Astrocyte (in vitro differentiated cells and primary cell): Measurements from ENCODE around the gene RESF1. TPM values are rescaled to one million over a fixed set of nuclear protein-coding genes. Genes with fewer than 3 reads are reported as not detected.

Experiments used
- DNase-seq: peaks from one replicate; pipeline ENCODE4 v3.0.0-alpha.2; 2010; ENCODE audit warnings: low read depth
- FAIRE-seq: peaks from 2 replicates; lab custom pipeline; 2011; peaks lifted over from hg19 to GRCh38; lab: Jason Lieb, UNC
- H2AFZ ChIP-seq: 2 replicates; pipeline ENCODE4 v1.6.0; 2012; ENCODE audit warnings: low read depth, low read length, inconsistent platforms
- H3K27ac ChIP-seq: 2 replicates; pipeline ENCODE4 v1.5.1; 2011; ENCODE audit warnings: low read depth, low read length, inconsistent platforms
- H3K27me3 ChIP-seq: 2 replicates; pipeline ENCODE4 v1.6.0; 2011; ENCODE audit warnings: low read length, inconsistent platforms; ENCODE audit not compliant: insufficient read depth
- H3K36me3 ChIP-seq: 2 replicates; pipeline ENCODE4 v1.5.1; 2011; ENCODE audit warnings: low read length, inconsistent platforms; ENCODE audit not compliant: insufficient read depth
- H3K4me1 ChIP-seq: 2 replicates; pipeline ENCODE4 v1.5.1; 2011; ENCODE audit warnings: low read length, inconsistent platforms; ENCODE audit not compliant: insufficient read depth
- H3K4me2 ChIP-seq: 2 replicates; pipeline ENCODE4 v1.6.0; 2012; ENCODE audit warnings: low read length, inconsistent platforms
- H3K4me3 ChIP-seq: 2 replicates; pipeline ENCODE4 v1.5.1; 2011; ENCODE audit warnings: low read depth, mild to moderate bottlenecking, low read length, inconsistent platforms; ENCODE audit not compliant: insufficient read depth
- H3K79me2 ChIP-seq: 2 replicates; pipeline ENCODE4 v1.6.0; 2012; ENCODE audit warnings: mild to moderate bottlenecking, low read length, inconsistent platforms; ENCODE audit not compliant: insufficient read depth
- H3K9ac ChIP-seq: 2 replicates; pipeline ENCODE4 v1.6.0; 2012; ENCODE audit warnings: mild to moderate bottlenecking, low read length, inconsistent platforms
- H3K9me3 ChIP-seq: 2 replicates; pipeline ENCODE4 v1.5.1; 2012; ENCODE audit warnings: low read depth, mild to moderate bottlenecking, low read length, inconsistent platforms; ENCODE audit not compliant: insufficient read depth
- H4K20me1 ChIP-seq: 2 replicates; pipeline ENCODE4 v1.6.0; 2012; ENCODE audit warnings: low read length, inconsistent platforms; ENCODE audit not compliant: insufficient read depth
- H3K27ac Mint-ChIP-seq: one replicate; pipeline ENCODE4 v1.8.0; 2021; ENCODE audit warnings: mild to moderate bottlenecking, mixed read lengths; ENCODE audit not compliant: unreplicated experiment
- H3K27me3 Mint-ChIP-seq: one replicate; pipeline ENCODE4 v1.8.0; 2021; ENCODE audit warnings: low read depth, mixed read lengths; ENCODE audit not compliant: unreplicated experiment
- H3K36me3 Mint-ChIP-seq: one replicate; pipeline ENCODE4 v1.8.0; 2021; ENCODE audit warnings: low read depth, mixed read lengths; ENCODE audit not compliant: unreplicated experiment
- H3K4me1 Mint-ChIP-seq: one replicate; pipeline ENCODE4 v1.8.0; 2021; ENCODE audit warnings: low read depth, mixed read lengths; ENCODE audit not compliant: unreplicated experiment
- H3K4me3 Mint-ChIP-seq: one replicate; pipeline ENCODE4 v1.8.0; 2021; ENCODE audit warnings: mild to moderate bottlenecking, moderate library complexity, mixed read lengths; ENCODE audit not compliant: unreplicated experiment
- H3K9me3 Mint-ChIP-seq: one replicate; pipeline ENCODE4 v1.8.0; 2021; ENCODE audit warnings: mild to moderate bottlenecking, mixed read lengths; ENCODE audit not compliant: unreplicated experiment
- EZH2 ChIP-seq: IDR thresholded peaks from 2 replicates; pipeline ENCODE4 v1.6.1; 2012; ENCODE audit warnings: mild to moderate bottlenecking, low read length, inconsistent platforms; ENCODE audit not compliant: insufficient read depth
- total RNA-seq: library from RNA; stranded (reverse); gene quantifications from 2 replicates; pipeline ENCODE4 v1.2.1, GENCODE V29; 2021
- TF ChIP-seq, protein P1 (sequence below): IDR thresholded peaks from 2 replicates; pipeline ENCODE4 v1.5.1; 2011; ENCODE audit warnings: low read depth, mild to moderate bottlenecking, inconsistent platforms, low read length, moderate library complexity; ENCODE audit not compliant: insufficient read depth

The RESF1 gene
- total RNA-seq, 1 donor from 2014 or later, result 22.2 TPM

DNA sequence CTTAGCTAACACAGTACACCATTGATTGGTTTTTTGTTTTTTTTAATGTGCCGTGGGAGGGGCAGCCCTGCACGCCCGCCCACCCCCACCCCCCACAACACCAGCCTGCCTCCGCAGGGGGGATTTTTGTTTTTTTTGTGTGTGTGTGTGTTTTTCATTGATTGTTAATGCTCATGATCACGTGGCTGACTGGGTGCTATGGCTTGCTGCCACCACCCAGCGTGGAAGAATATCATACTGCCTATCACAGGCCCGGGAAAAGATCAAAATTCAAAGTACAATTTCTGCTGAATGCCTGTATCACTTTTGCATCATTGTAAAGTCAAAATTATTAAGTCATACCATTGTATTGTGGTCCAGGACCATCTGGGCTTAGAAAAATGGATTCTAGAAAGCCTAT, 8.3 kb downstream of the RESF1 start:
- Mint-ChIP-seq H3K27me3 (no peaks in the 10 kb centered on the region), H3K4me3 (no peak overlapping the region), H3K27ac (no peak overlapping the region), H3K4me1 (peaks cover 2% of the 10 kb centered on the region), H3K36me3 (peaks cover 37% of the 10 kb centered on the region), H3K9me3 (no peaks in the 10 kb centered on the region)
- H3K9ac ChIP-seq, result no peak overlapping the region
- DNase-seq, result no peak
- H3K4me2 ChIP-seq, result no peak overlapping the region
- H2AFZ ChIP-seq, result no peak overlapping the region
- no peaks in the 10 kb centered on the region for H3K4me1 ChIP-seq
- no peak for TF ChIP-seq EZH2
- TF ChIP-seq, protein P1, sequence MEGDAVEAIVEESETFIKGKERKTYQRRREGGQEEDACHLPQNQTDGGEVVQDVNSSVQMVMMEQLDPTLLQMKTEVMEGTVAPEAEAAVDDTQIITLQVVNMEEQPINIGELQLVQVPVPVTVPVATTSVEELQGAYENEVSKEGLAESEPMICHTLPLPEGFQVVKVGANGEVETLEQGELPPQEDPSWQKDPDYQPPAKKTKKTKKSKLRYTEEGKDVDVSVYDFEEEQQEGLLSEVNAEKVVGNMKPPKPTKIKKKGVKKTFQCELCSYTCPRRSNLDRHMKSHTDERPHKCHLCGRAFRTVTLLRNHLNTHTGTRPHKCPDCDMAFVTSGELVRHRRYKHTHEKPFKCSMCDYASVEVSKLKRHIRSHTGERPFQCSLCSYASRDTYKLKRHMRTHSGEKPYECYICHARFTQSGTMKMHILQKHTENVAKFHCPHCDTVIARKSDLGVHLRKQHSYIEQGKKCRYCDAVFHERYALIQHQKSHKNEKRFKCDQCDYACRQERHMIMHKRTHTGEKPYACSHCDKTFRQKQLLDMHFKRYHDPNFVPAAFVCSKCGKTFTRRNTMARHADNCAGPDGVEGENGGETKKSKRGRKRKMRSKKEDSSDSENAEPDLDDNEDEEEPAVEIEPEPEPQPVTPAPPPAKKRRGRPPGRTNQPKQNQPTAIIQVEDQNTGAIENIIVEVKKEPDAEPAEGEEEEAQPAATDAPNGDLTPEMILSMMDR, result no peak
- no peak overlapping the region for H3K27ac ChIP-seq
- H3K27me3 ChIP-seq, result no peaks in the 10 kb centered on the region
- H3K9me3 ChIP-seq, result no peaks in the 10 kb centered on the region
- no peak overlapping the region for H3K4me3 ChIP-seq
- no peak for FAIRE-seq
- peaks cover 79% of the 10 kb centered on the region for H3K79me2 ChIP-seq
- H4K20me1 ChIP-seq, result peaks cover 30% of the 10 kb centered on the region
- peaks cover 2% of the 10 kb centered on the region for H3K36me3 ChIP-seq

DNA sequence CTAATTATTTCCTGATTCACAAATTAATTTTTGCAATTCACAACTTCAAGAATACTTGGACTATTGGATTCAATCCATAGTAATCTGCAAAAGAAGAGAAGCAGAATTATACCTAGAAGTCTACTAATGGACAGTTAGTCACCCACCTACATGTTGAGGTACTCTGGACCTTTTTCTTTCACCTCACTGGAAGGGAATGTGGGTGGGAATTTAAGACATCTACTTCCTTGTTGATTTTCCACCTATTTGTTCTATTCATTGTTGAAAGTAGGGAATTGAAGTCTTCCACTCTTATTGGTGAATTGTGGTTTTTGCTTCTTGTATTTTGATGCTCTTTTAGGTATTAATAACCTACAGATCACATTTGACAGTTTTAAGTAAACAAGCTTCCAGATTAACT, 11.0 kb downstream of the RESF1 start:
- no peak overlapping the region for H3K27ac Mint-ChIP-seq
- FAIRE-seq (no peak), DNase-seq (no peak)
- Histone ChIP-seq H3K27me3 (no peaks in the 10 kb centered on the region), H3K4me1 (no peaks in the 10 kb centered on the region), H3K4me3 (no peak overlapping the region), H3K79me2 (peaks cover 54% of the 10 kb centered on the region), H3K27ac (no peak overlapping the region), H4K20me1 (peaks cover 20% of the 10 kb centered on the region), H3K9me3 (no peaks in the 10 kb centered on the region), H3K36me3 (no peaks in the 10 kb centered on the region), H3K9ac (no peak overlapping the region), H2AFZ (no peak overlapping the region), H3K4me2 (no peak overlapping the region)
- peaks cover 2% of the 10 kb centered on the region for H3K4me1 Mint-ChIP-seq
- no peaks in the 10 kb centered on the region for H3K27me3 Mint-ChIP-seq
- no peak overlapping the region for H3K4me3 Mint-ChIP-seq
- H3K36me3 Mint-ChIP-seq, result peaks cover 35% of the 10 kb centered on the region
- TF ChIP-seq, protein P1, result no peak
- TF ChIP-seq EZH2, result no peak
- H3K9me3 Mint-ChIP-seq, result peaks cover 7% of the 10 kb centered on the region

DNA sequence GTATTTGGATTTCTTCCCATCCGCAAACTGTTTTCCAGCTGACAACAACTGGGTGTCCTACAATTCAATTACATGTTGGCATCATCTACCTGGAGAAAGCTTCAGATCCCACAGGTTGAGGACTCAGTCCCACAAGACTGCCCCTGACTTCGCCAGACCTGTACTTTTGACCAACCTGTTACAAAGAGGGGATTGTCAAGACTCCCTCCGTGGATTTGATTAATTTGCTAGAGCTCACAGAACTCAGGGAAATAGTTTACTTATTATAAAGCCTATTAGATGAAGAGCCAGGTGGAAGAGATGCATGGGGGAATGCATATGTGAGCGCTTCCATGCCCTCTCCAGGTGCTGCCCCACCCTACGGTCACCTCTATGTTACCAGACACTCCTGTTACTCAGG, 14.6 kb downstream of the RESF1 start:
- no peak overlapping the region for H2AFZ ChIP-seq
- H3K79me2 ChIP-seq, result peaks cover 26% of the 10 kb centered on the region
- H3K36me3 Mint-ChIP-seq, result peaks cover 37% of the 10 kb centered on the region
- H3K27ac Mint-ChIP-seq, result no peak overlapping the region
- TF ChIP-seq, protein P1, result no peak
- no peak for TF ChIP-seq EZH2
- DNase-seq, result no peak
- H3K27me3 Mint-ChIP-seq, result no peaks in the 10 kb centered on the region
- H3K9ac ChIP-seq, result no peak overlapping the region
- peaks cover 11% of the 10 kb centered on the region for H3K9me3 Mint-ChIP-seq
- H3K4me3 Mint-ChIP-seq, result no peak overlapping the region
- H3K4me1 ChIP-seq, result no peaks in the 10 kb centered on the region
- peaks cover 2% of the 10 kb centered on the region for H3K4me1 Mint-ChIP-seq
- no peak overlapping the region for H3K27ac ChIP-seq
- H3K4me3 ChIP-seq, result no peak overlapping the region
- H4K20me1 ChIP-seq, result peaks cover 4% of the 10 kb centered on the region
- H3K4me2 ChIP-seq, result no peak overlapping the region
- FAIRE-seq, result no peak
- no peaks in the 10 kb centered on the region for H3K36me3 ChIP-seq
- no peaks in the 10 kb centered on the region for H3K27me3 ChIP-seq
- H3K9me3 ChIP-seq, result no peaks in the 10 kb centered on the region
